Neural cell (in vitro differentiated cells): ENCODE data around the gene SLX4IP.

Experiments
- CTCF ChIP-seq: fragments of 450-650 bp; IDR thresholded peaks from 2 replicates; pipeline ENCODE4 v1.5.1; 2014; ENCODE audit warnings: antibody characterized with exemption, mild to moderate bottlenecking, moderate library complexity; ENCODE audit not compliant: poor library complexity, severe bottlenecking
- EZH2 ChIP-seq: fragments of 200-600, 300-800 bp; shearing (Covaris generic), sonication (generic); IDR thresholded peaks from 2 replicates; pipeline ENCODE4 v1.6.1; 2014; ENCODE audit warnings: antibody characterized with exemption, low read length, borderline replicate concordance, mild to moderate bottlenecking; ENCODE audit not compliant: insufficient read depth, poor library complexity, severe bottlenecking
- MXI1 ChIP-seq: fragments of 450-650 bp; conservative IDR thresholded peaks from 2 replicates; pipeline ENCODE4 v1.6.1; 2014; ENCODE audit warnings: antibody characterized with exemption, mild to moderate bottlenecking; ENCODE audit not compliant: poor library complexity, severe bottlenecking
- POLR2AphosphoS5 ChIP-seq: IDR thresholded peaks from 2 replicates; pipeline ENCODE4 v1.6.1; 2012
- TAF1 ChIP-seq: IDR thresholded peaks from 2 replicates; pipeline ENCODE4 v1.6.1; 2012; ENCODE audit warnings: low read depth

GRCh38 chr20:10622657-10623418 is 187.7 kb downstream of the SLX4IP start:
- TF ChIP-seq CTCF: no peak
- TF ChIP-seq POLR2AphosphoS5: no peak
- no peak for TF ChIP-seq TAF1
- no peak for TF ChIP-seq MXI1
- no peak for TF ChIP-seq EZH2
